ENCODE results near the gene HDLBP.
A peak's percentile ranks its signal among the peaks of the same experiment; 100 is the strongest.

HDLBP gene

DNA sequence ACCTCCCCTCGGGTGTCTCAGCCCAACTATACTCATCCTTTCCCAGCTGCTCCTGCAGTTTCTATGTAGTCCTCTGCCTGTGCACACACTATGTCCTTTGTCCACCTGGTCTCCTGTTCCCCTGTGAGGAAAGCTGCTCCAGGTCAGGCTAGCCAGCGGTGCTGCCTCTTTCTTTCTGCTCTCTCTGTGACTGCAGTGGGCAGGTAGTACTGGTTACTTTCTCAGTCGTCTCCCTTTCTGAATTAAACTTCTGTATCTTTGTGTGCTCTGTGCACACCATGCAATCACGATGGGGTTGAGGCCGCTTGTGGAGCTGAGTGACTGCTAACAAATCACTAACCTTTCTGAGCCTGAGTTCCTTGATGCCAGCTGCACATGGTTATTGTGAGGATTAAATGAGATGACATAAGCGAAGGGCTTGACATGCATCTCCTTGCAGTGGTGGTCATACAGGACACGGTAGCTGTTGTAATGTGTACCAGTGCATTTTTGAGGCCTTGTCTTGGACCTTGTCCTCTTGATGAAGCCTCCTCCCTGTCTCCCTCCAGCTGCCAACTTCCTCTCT is 44.1 kb upstream of the HDLBP start:
- Histone ChIP-seq H3K23ac (ENCODE audit: low read depth, low read length, poor library complexity) (no peak overlapping the region), H3K18ac (ENCODE audit: low read length) (no peak overlapping the region), H3K4me3 (ENCODE audit: low read length in 2 of 2) (no peak overlapping the region), H3K9me3 (replicated peaks in 1 of 2; ENCODE audit: control insufficient read depth in 2 of 2, insufficient read depth in 1 of 2, low read depth in 1 of 2, low read length in 2 of 2) (peaks cover 0 to 2% of the 10 kb centered on the region in 2 donors), H3K4ac (ENCODE audit: low read length) (no peak overlapping the region), H3K27me3 (ENCODE audit: control insufficient read depth in 3 of 3, insufficient read depth in 3 of 3, low read depth in 1 of 3, low read length in 3 of 3) (no peaks in the 10 kb centered on the region), H2BK15ac (ENCODE audit: low read length) (no peak overlapping the region), H3K27ac (replicated peaks; ENCODE audit: low read length) (no peak overlapping the region), H4K91ac (ENCODE audit: low read depth, low read length, poor library complexity) (no peak overlapping the region), H3K36me3 (replicated peaks in 1 of 2; ENCODE audit: control insufficient read depth in 2 of 2, insufficient read depth in 2 of 2, low read length in 2 of 2) (peaks cover 3 to 7% of the 10 kb centered on the region in 2 donors), H2BK120ac (ENCODE audit: low read depth, low read length) (no peak overlapping the region), H2BK5ac (ENCODE audit: low read length) (no peak overlapping the region), H2BK12ac (ENCODE audit: low read length) (no peak overlapping the region), H3K14ac (ENCODE audit: low read length) (no peak overlapping the region), H2AK5ac (ENCODE audit: low read depth, low read length) (no peak overlapping the region), H3K4me1 (ENCODE audit: control insufficient read depth in 2 of 2, insufficient read depth in 1 of 2, low read depth in 1 of 2, low read length in 2 of 2) (peaks cover 3 to 13% of the 10 kb centered on the region in 2 donors), H3K9ac (ENCODE audit: low read depth, low read length, poor library complexity) (no peak overlapping the region), H4K8ac (ENCODE audit: low read depth, low read length) (no peak overlapping the region), H3K4me2 (ENCODE audit: insufficient read depth, low read length, poor library complexity, severe bottlenecking) (no peak overlapping the region), H2AFZ (ENCODE audit: low read length) (no peak overlapping the region), H3K79me1 (ENCODE audit: low read depth, low read length) (peaks cover 2% of the 10 kb centered on the region)
- no CpG with 5 or more reads among the region's 7 CpGs for WGBS, 2 donors (ENCODE audit: extremely low coverage in 2 of 2, insufficient read length in 2 of 2, insufficient replicate concordance in 1 of 2)
- DNase-seq (ENCODE audit: low spot score) = no peak

DNA sequence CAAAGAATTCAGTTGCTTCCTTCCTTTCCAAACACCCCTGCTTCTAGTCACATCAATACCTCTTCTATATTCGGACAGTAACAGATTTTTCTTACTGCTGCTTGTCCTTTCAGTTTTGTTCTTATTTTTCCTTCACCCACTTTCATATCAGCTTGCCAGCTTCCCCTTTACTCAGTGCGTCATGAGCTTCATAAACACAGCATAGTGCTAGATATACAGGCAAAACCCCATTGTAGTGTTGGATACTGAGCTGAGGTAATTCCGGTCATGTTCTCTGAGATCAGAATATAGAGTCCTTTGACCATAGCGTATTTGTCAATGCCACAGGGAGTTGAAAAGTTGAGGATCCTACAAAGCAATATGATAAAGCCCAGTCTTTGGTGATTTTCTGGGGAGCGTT is 43.0 kb upstream of the HDLBP start:
- Histone ChIP-seq H3K27ac (replicated peaks; ENCODE audit: low read length) (no peak overlapping the region), H3K4me1 (ENCODE audit: control insufficient read depth in 2 of 2, insufficient read depth in 1 of 2, low read depth in 1 of 2, low read length in 2 of 2) (peaks cover 3 to 14% of the 10 kb centered on the region in 2 donors), H3K79me1 (ENCODE audit: low read depth, low read length) (peaks cover 2% of the 10 kb centered on the region), H3K4me3 (ENCODE audit: low read length in 2 of 2) (no peak overlapping the region), H2AK5ac (ENCODE audit: low read depth, low read length) (no peak overlapping the region), H3K14ac (ENCODE audit: low read length) (no peak overlapping the region), H2BK5ac (ENCODE audit: low read length) (no peak overlapping the region), H3K4ac (ENCODE audit: low read length) (no peak overlapping the region), H3K9me3 (replicated peaks in 1 of 2; ENCODE audit: control insufficient read depth in 2 of 2, insufficient read depth in 1 of 2, low read depth in 1 of 2, low read length in 2 of 2) (no peaks in the 10 kb centered on the region), H2BK12ac (ENCODE audit: low read length) (no peak overlapping the region), H2AFZ (ENCODE audit: low read length) (no peak overlapping the region), H4K8ac (ENCODE audit: low read depth, low read length) (no peak overlapping the region), H3K9ac (ENCODE audit: low read depth, low read length, poor library complexity) (no peak overlapping the region), H3K18ac (ENCODE audit: low read length) (no peak overlapping the region), H4K91ac (ENCODE audit: low read depth, low read length, poor library complexity) (no peak overlapping the region), H2BK120ac (ENCODE audit: low read depth, low read length) (no peak overlapping the region), H3K4me2 (ENCODE audit: insufficient read depth, low read length, poor library complexity, severe bottlenecking) (no peak overlapping the region), H3K36me3 (replicated peaks in 1 of 2; ENCODE audit: control insufficient read depth in 2 of 2, insufficient read depth in 2 of 2, low read length in 2 of 2) (peaks cover 6 to 18% of the 10 kb centered on the region in 2 donors), H2BK15ac (ENCODE audit: low read length) (no peak overlapping the region), H3K27me3 (ENCODE audit: control insufficient read depth in 3 of 3, insufficient read depth in 3 of 3, low read depth in 1 of 3, low read length in 3 of 3) (no peaks in the 10 kb centered on the region), H3K23ac (ENCODE audit: low read depth, low read length, poor library complexity) (no peak overlapping the region)
- no peak for DNase-seq (ENCODE audit: low spot score)
- no CpG with 5 or more reads among the region's 5 CpGs for WGBS, 2 donors (ENCODE audit: extremely low coverage in 2 of 2, insufficient read length in 2 of 2, insufficient replicate concordance in 1 of 2)

DNA sequence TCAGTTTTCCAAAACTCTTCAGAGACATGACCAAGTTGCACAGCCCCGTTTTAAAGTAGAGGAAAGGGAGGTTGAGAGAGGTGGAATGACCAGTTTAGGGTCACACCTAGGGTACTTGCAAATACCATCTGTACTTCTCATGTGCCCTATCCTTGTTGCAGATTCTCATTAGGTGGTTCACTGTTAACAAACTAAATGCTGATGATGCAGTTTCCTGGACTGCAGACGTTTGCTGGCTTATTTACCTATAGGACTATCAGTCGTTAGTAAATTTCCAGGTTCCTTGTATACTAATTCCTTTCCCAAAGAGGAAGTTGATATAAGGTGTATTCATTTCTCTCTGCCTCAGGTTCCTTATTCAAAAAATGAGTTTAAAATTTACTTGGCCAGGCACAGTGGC is 42.1 kb upstream of the HDLBP start:
- Histone ChIP-seq H2BK12ac (ENCODE audit: low read length) (no peak overlapping the region), H2BK15ac (ENCODE audit: low read length) (no peak overlapping the region), H3K27me3 (ENCODE audit: control insufficient read depth in 3 of 3, insufficient read depth in 3 of 3, low read depth in 1 of 3, low read length in 3 of 3) (no peaks in the 10 kb centered on the region), H3K4me1 (ENCODE audit: control insufficient read depth in 2 of 2, insufficient read depth in 1 of 2, low read depth in 1 of 2, low read length in 2 of 2) (peaks cover 3 to 10% of the 10 kb centered on the region in 2 donors), H4K8ac (ENCODE audit: low read depth, low read length) (no peak overlapping the region), H3K14ac (ENCODE audit: low read length) (no peak overlapping the region), H3K9me3 (replicated peaks in 1 of 2; ENCODE audit: control insufficient read depth in 2 of 2, insufficient read depth in 1 of 2, low read depth in 1 of 2, low read length in 2 of 2) (no peaks in the 10 kb centered on the region), H3K4ac (ENCODE audit: low read length) (no peak overlapping the region), H2AFZ (ENCODE audit: low read length) (no peak overlapping the region), H3K79me1 (ENCODE audit: low read depth, low read length) (peaks cover 2% of the 10 kb centered on the region), H3K18ac (ENCODE audit: low read length) (no peak overlapping the region), H3K4me2 (ENCODE audit: insufficient read depth, low read length, poor library complexity, severe bottlenecking) (no peak overlapping the region), H3K23ac (ENCODE audit: low read depth, low read length, poor library complexity) (no peak overlapping the region), H3K36me3 (replicated peaks in 1 of 2; ENCODE audit: control insufficient read depth in 2 of 2, insufficient read depth in 2 of 2, low read length in 2 of 2) (peaks cover 10 to 27% of the 10 kb centered on the region in 2 donors), H2BK120ac (ENCODE audit: low read depth, low read length) (no peak overlapping the region), H3K4me3 (ENCODE audit: low read length in 2 of 2) (peak overlapping the region in 1 of 2 donors; percentile 68), H3K27ac (replicated peaks; ENCODE audit: low read length) (no peak overlapping the region), H2BK5ac (ENCODE audit: low read length) (no peak overlapping the region), H2AK5ac (ENCODE audit: low read depth, low read length) (no peak overlapping the region), H3K9ac (ENCODE audit: low read depth, low read length, poor library complexity) (no peak overlapping the region), H4K91ac (ENCODE audit: low read depth, low read length, poor library complexity) (no peak overlapping the region)
- no peak for DNase-seq (ENCODE audit: low spot score)
- WGBS, 2 donors (ENCODE audit: extremely low coverage in 2 of 2, insufficient read length in 2 of 2, insufficient replicate concordance in 1 of 2) = no CpG with 5 or more reads among the region's 3 CpGs

DNA sequence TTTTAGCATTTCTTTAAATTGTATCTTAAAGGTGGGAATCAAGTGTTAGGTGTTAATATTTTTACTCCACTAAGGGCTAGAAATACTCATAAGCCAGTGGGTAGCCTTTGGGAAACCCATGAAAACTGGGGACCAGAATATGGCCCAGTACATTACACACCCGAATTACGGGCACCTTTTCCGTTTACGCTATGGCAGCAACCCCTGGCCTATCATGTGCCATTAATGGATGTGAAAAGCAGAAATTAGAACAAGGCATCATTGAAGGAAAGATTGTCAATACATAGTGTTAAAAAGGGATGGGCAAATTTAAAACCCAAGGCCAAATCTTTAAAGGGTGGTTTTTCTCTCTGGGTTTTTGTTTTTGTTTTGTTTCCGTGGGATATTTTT is 41.4 kb upstream of the HDLBP start:
- H2BK12ac ChIP-seq (ENCODE audit: low read length) = no peak overlapping the region
- no peak overlapping the region for H4K8ac ChIP-seq (ENCODE audit: low read depth, low read length)
- peak overlapping the region; percentile 89 for H3K4me2 ChIP-seq (ENCODE audit: insufficient read depth, low read length, poor library complexity, severe bottlenecking)
- no peak overlapping the region for H4K91ac ChIP-seq (ENCODE audit: low read depth, low read length, poor library complexity)
- no peak overlapping the region for H3K4ac ChIP-seq (ENCODE audit: low read length)
- H3K27me3 ChIP-seq (ENCODE audit: control insufficient read depth in 3 of 3, insufficient read depth in 3 of 3, low read depth in 1 of 3, low read length in 3 of 3) = no peaks in the 10 kb centered on the region
- H3K18ac ChIP-seq (ENCODE audit: low read length) = no peak overlapping the region
- no peak overlapping the region for H3K9ac ChIP-seq (ENCODE audit: low read depth, low read length, poor library complexity)
- no peak overlapping the region for H2BK5ac ChIP-seq (ENCODE audit: low read length)
- WGBS, 2 donors (ENCODE audit: extremely low coverage in 2 of 2, insufficient read length in 2 of 2, insufficient replicate concordance in 1 of 2) = no CpG with 5 or more reads among the region's 5 CpGs
- H3K9me3 ChIP-seq (replicated peaks in 1 of 2; ENCODE audit: control insufficient read depth in 2 of 2, insufficient read depth in 1 of 2, low read depth in 1 of 2, low read length in 2 of 2) = no peaks in the 10 kb centered on the region
- H3K23ac ChIP-seq (ENCODE audit: low read depth, low read length, poor library complexity) = no peak overlapping the region
- H2BK120ac ChIP-seq (ENCODE audit: low read depth, low read length) = no peak overlapping the region
- DNase-seq (ENCODE audit: low spot score) = no peak
- no peak overlapping the region for H2BK15ac ChIP-seq (ENCODE audit: low read length)
- no peak overlapping the region for H3K14ac ChIP-seq (ENCODE audit: low read length)
- H2AFZ ChIP-seq (ENCODE audit: low read length) = peak overlapping the region; percentile 90
- H3K4me3 ChIP-seq (ENCODE audit: low read length in 2 of 2) = peak overlapping the region; percentile 68 to 90
- peaks cover 2% of the 10 kb centered on the region for H3K79me1 ChIP-seq (ENCODE audit: low read depth, low read length)
- peaks cover 12 to 34% of the 10 kb centered on the region in 2 donors for H3K36me3 ChIP-seq (replicated peaks in 1 of 2; ENCODE audit: control insufficient read depth in 2 of 2, insufficient read depth in 2 of 2, low read length in 2 of 2)
- H3K4me1 ChIP-seq (ENCODE audit: control insufficient read depth in 2 of 2, insufficient read depth in 1 of 2, low read depth in 1 of 2, low read length in 2 of 2) = peaks cover 3 to 10% of the 10 kb centered on the region in 2 donors
- no peak overlapping the region for H2AK5ac ChIP-seq (ENCODE audit: low read depth, low read length)
- no peak overlapping the region for H3K27ac ChIP-seq (replicated peaks; ENCODE audit: low read length)
